IPS-18c (cell line): ENCODE data around the gene NUDT22.

Experiments
- H3K4me3 ChIP-seq: 2 replicates; pipeline ENCODE4 v1.7.0; 2013; ENCODE audit warnings: low read depth, mild to moderate bottlenecking, low read length, moderate library complexity; ENCODE audit not compliant: insufficient read depth
- H3K9me3 ChIP-seq: one replicate; pipeline ENCODE4 v1.6.1; 2013; ENCODE audit warnings: mild to moderate bottlenecking, low read length, moderate library complexity; ENCODE audit not compliant: control insufficient read depth, insufficient read depth

Gene NUDT22

GRCh38 chr11:64275031-64275800 lies 49.1 kb downstream of the NUDT22 start:
- Histone ChIP-seq H3K9me3 (no peaks in the 10 kb centered on the region), H3K4me3 (no peak overlapping the region)

- H3K9me3 ChIP-seq = no peaks in the 10 kb centered on the region
Measured at GRCh38 chr11:64275841-64276240, 49.8 kb downstream of the NUDT22 start.

GRCh38 chr11:64276653-64277431 lies 50.8 kb downstream of the NUDT22 start:
- Histone ChIP-seq H3K9me3 (no peaks in the 10 kb centered on the region), H3K4me3 (no peak overlapping the region)

More at GRCh38 chr11:64275841-64276240, 49.8 kb downstream of the NUDT22 start:
- H3K4me3 ChIP-seq = no peak overlapping the region

- H3K4me3 ChIP-seq = no peak overlapping the region
- H3K9me3 ChIP-seq = no peaks in the 10 kb centered on the region
Measured at GRCh38 chr11:64278576-64279190, 52.6 kb downstream of the NUDT22 start.
